ENCODE measurements around the gene AKR1E2. TPM values are rescaled to one million over a fixed set of nuclear protein-coding genes. Genes with fewer than 3 reads are reported as not detected.
A peak's percentile ranks its signal among the peaks of the same experiment; 100 is the strongest.

The AKR1E2 gene
- total and polyA plus RNA-seq, 2 of the 8 experiments (the other 6 are each of a cell fraction or from before 2014, with no cell fraction given) = 2.6 to 3.5 TPM

DNA sequence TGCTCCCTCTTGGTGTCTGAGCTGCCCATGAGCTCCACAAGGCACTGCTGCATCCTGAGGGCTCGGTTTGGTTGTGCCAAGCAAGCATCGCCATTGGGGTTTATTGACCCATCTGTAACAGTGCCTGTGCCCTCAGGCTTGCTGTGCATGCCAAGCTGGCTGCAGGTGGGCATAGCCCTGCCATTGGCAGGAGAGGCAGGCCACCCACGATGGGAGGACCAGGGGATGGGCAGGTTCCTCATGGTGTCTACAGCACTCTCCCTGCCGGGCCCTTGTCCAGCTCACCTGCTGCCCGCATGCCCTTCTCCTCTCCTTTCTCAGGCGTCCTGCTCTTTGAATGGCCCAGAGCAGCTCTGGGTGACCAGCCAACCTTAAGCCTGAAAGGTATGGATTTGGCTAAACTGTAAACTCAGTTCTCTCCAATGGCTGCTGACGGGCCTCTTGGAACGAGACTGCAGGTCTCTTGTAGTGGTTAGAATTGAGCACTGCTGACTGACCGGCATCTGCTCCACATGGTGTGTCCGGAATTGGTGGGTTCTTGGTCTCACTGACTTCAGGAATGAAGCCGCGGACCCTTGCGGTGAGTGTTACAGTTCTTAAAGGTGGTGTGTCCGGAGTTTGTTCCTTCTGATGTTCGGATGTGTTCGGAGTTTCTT is 17.6 kb downstream of the AKR1E2 start:
- no peak overlapping the region for H3K27ac ChIP-seq (ENCODE audit: low read depth, low read length)
- H2BK5ac ChIP-seq (ENCODE audit: low read depth, low read length) = no peak overlapping the region
- H4K5ac ChIP-seq (ENCODE audit: insufficient read length, low read depth, low read length) = no peak overlapping the region
- no peak overlapping the region for H3K4ac ChIP-seq (replicated peaks; ENCODE audit: insufficient read length, low read depth, low read length)
- H3K23ac ChIP-seq (ENCODE audit: insufficient read length) = no peak overlapping the region
- 91% methylated on average over 14 of the region's 16 CpGs; no CpG with 5 or more reads in 1 of the 2 experiments for WGBS, 2 experiments (ENCODE audit: extremely low coverage in 1 of 2, insufficient coverage in 1 of 2, insufficient read length in 1 of 2, insufficient replicate concordance in 2 of 2, low coverage in 1 of 2, low lambda C conversion rate in 2 of 2, missing lambda C conversion rate in 1 of 2)
- H3K4me2 ChIP-seq (ENCODE audit: insufficient read depth in 1 of 2, low read depth in 2 of 2, low read length in 2 of 2) = no peak overlapping the region
- H4K20me1 ChIP-seq (replicated peaks in 1 of 2; ENCODE audit: control insufficient read depth in 1 of 2, insufficient read depth in 2 of 2, low read length in 2 of 2) = no peaks in the 10 kb centered on the region
- no peak overlapping the region for H3K9ac ChIP-seq (replicated peaks in 1 of 4; ENCODE audit: extremely low read depth in 1 of 4, low read depth in 3 of 4, low read length in 3 of 4)
- peaks cover 0 to 9% of the 10 kb centered on the region in 2 experiments; a peak in 1 of 4 replicates for H3K9me3 ChIP-seq (ENCODE audit: insufficient read depth in 2 of 2, low read depth in 1 of 2, low read length in 1 of 2)
- CTCF ChIA-PET (ENCODE audit: partially characterized antibody) = interaction anchor here (1.4 kb wide), 1 partner anchor 139 kb away, joined by 3 read pairs; no protein-coding TSS in a partner anchor
- no peak overlapping the region for H3K14ac ChIP-seq (ENCODE audit: insufficient read length)
- H4K91ac ChIP-seq (replicated peaks; ENCODE audit: insufficient read length, low read length) = no peak overlapping the region
- no peaks in the 10 kb centered on the region for H3K4me1 ChIP-seq (replicated peaks in 1 of 4; ENCODE audit: control insufficient read depth in 3 of 4, insufficient read depth in 4 of 4, low read length in 3 of 4)
- no peaks in the 10 kb centered on the region for H3K79me2 ChIP-seq (ENCODE audit: control insufficient read depth in 1 of 2, insufficient read depth in 2 of 2, low read length in 2 of 2)
- H3K56ac ChIP-seq (replicated peaks; ENCODE audit: insufficient read length, low read depth, low read length) = no peak overlapping the region
- H2BK20ac ChIP-seq (ENCODE audit: low read length) = no peak overlapping the region
- no peak overlapping the region for H3K18ac ChIP-seq (ENCODE audit: extremely low read depth, low read length)
- no peaks in the 10 kb centered on the region for H3K36me3 ChIP-seq (ENCODE audit: control insufficient read depth in 2 of 4, insufficient read depth in 4 of 4, low read length in 3 of 4)
- H3K79me1 ChIP-seq (ENCODE audit: low read depth, low read length) = no peaks in the 10 kb centered on the region
- DNase-seq (ENCODE audit: low read depth in 1 of 2, low spot score in 2 of 2) (no peak), FAIRE-seq (no peak)
- POLR2A ChIA-PET (ENCODE audit: partially characterized antibody) = no interaction called here
- no peak overlapping the region for H2BK120ac ChIP-seq (replicated peaks; ENCODE audit: low read depth, low read length)
- no peak overlapping the region for H2AFZ ChIP-seq (ENCODE audit: low read length)
- no peak overlapping the region for H3K4me3 ChIP-seq (ENCODE audit: extremely low read depth in 1 of 4, insufficient read depth in 2 of 4, low read depth in 3 of 4, low read length in 4 of 4)
- H2BK12ac ChIP-seq (ENCODE audit: low read depth, low read length) = no peak overlapping the region
- no peaks in the 10 kb centered on the region for H3K23me2 ChIP-seq (ENCODE audit: low read depth, low read length)
- H3K27me3 ChIP-seq (replicated peaks in 1 of 4; ENCODE audit: control insufficient read depth in 3 of 4, extremely low read depth in 1 of 4, insufficient read depth in 3 of 4, low read length in 3 of 4) = no peaks in the 10 kb centered on the region
- H2AK5ac ChIP-seq (ENCODE audit: low read depth, low read length) = no peak overlapping the region
- peak overlapping the region; percentile 68; the same call in 1 of the 2 replicates for H4K8ac ChIP-seq (ENCODE audit: extremely low read depth, insufficient read depth, low read length)
- no peak overlapping the region for H2BK15ac ChIP-seq (ENCODE audit: low read length)
- TF ChIP-seq PHF8 (conservative IDR thresholded peaks at IDR 0.05; ENCODE audit: low read depth, low read length) (no peak), TBP (IDR thresholded peaks at IDR 0.05; ENCODE audit: low read depth, low read length) (no peak), GTF2F1 (IDR thresholded peaks at IDR 0.05; ENCODE audit: borderline replicate concordance, low read depth, low read length) (no peak), RNF2 (IDR thresholded peaks at IDR 0.05; ENCODE audit: borderline replicate concordance, low read depth, low read length, missing control alignments, poor library complexity, severe bottlenecking) (no peak), RBBP5 (IDR thresholded peaks at IDR 0.05; ENCODE audit: borderline replicate concordance, low read depth, low read length) (no peak), BRCA1 (IDR thresholded peaks at IDR 0.05; ENCODE audit: low read depth, low read length) (no peak), ASH2L (IDR thresholded peaks at IDR 0.05; ENCODE audit: low read length) (no peak), GABPA (IDR thresholded peaks at IDR 0.05; ENCODE audit: borderline replicate concordance, insufficient read depth, low read length) (no peak), CBX5 (IDR thresholded peaks at IDR 0.05; ENCODE audit: low read depth, low read length) (no peak), CHD1 (IDR thresholded peaks at IDR 0.05; ENCODE audit: low read depth, low read length) (no peak), SAP30 (IDR thresholded peaks at IDR 0.05; ENCODE audit: insufficient read depth, insufficient replicate concordance, low read length) (no peak), NANOG (IDR thresholded peaks at IDR 0.05; ENCODE audit: insufficient read depth, low read depth, low read length, poor library complexity, severe bottlenecking) (no peak), ZNF274 (IDR thresholded peaks at IDR 0.05; ENCODE audit: borderline replicate concordance, extremely low read depth, low read length) (no peak)
